Mucosa of descending colon (tissue), 3 donors: ENCODE measurements around the gene PHF2. TPM values are rescaled to one million over a fixed set of nuclear protein-coding genes. Genes with fewer than 3 reads are reported as not detected.

ENCODE experiments used
- ATAC-seq: fragments of 200-7000 bp; cut with Tn5 transposase; one replicate; pipeline ENCODE4 v1.9.1; 2020; ENCODE audit warnings: mild to moderate bottlenecking, moderate library complexity
- DNase-seq, 3 donors: peaks; one replicate each; pipeline ENCODE4 v3.0.0-alpha.2; 2020
- H3K36me3 ChIP-seq: fragments of 200-600 bp; one replicate; pipeline ENCODE4 v1.8.0; 2021; ENCODE audit warnings: low read depth, mild to moderate bottlenecking
- H3K4me1 ChIP-seq: fragments of 200-600 bp; one replicate; pipeline ENCODE4 v1.8.0; 2021; ENCODE audit warnings: low read depth, mild to moderate bottlenecking
- H3K4me3 ChIP-seq: fragments of 200-600 bp; one replicate; pipeline ENCODE4 v1.8.0; 2021; ENCODE audit warnings: mild to moderate bottlenecking
- H3K9me3 ChIP-seq: fragments of 200-600 bp; one replicate; pipeline ENCODE4 v1.8.0; 2021; ENCODE audit warnings: mild to moderate bottlenecking
- intact Hi-C, 2 donors: fragments of 100-400 bp; cut with DNase I in 1 of 2; cut with micrococcal nuclease in 1 of 2; formaldehyde crosslinking; loops; one replicate each; pipeline versions ENCODE4 v1.11.0 to v1.11.1; 2022; cut with DNase I, micrococcal nuclease
- total RNA-seq, 3 donors: library from RNA; stranded (reverse); fragmentation: NEBNext Ultra II Directional in 2 of 3; extraction: Animal tissue kit (Norgen Biotek cat#: 25700) in 2 of 3; gene quantifications; one replicate each; pipeline versions ENCODE4 v1.2.1 to v1.2.4, GENCODE V29; 2021 to 2023
- TF ChIP-seq, protein P1 (sequence below): fragments of 200-600 bp; IDR thresholded peaks from one replicate; pipeline ENCODE4 v1.8.0; 2022; ENCODE audit warnings: antibody characterized with exemption, mild to moderate bottlenecking
- donor health status: DM: no; HTN: no; CAD: no; lungs with moderate emphysema.
- donor health status: DM: no; HTN: no; CAD: no.
- donor health status: DM: no; HTN: yes; CAD: no.

Gene PHF2
- total RNA-seq, 3 donors from 2014 or later, result 19.1 to 42.9 (median 21.7) TPM

DNA sequence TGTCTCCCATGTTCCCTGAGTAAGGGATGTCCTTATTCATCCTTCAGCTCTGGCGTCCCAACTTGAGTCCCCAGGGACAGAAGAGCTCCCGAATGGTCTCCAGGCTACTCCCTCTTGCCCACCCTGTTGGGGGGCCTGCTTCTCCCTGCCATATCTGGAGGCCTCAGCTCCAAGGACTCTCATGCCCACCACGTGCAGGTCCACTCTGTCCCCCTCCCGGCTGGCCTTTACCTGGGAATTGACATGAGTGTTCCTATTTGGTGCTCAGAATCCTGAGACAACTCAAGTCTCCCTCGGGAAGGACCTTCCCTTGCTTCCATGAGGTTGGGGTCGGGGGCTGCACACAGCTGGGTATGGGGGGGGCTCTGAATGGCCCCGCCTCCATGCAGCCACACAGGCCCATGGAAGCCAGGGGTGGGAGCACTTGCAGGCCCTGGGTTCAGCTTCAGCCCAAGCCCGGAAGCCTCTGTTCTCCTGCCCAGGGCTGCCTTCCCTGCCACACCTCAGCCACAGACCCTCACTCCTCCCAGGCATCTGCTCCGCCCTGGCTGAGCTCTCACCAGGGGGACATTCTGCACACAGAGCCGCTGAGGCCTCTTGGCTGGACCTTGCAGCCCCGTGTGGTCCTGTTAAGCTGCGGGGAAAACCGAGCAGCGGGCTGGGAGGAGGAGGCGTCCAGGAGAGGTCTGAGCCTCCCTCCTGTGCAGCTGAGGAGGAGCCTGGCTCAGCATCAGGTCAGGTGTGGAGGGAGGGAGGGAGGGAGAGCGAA lies 121.9 kb downstream of the PHF2 start:
- DNase-seq, result no peak
- TF ChIP-seq, protein P1, sequence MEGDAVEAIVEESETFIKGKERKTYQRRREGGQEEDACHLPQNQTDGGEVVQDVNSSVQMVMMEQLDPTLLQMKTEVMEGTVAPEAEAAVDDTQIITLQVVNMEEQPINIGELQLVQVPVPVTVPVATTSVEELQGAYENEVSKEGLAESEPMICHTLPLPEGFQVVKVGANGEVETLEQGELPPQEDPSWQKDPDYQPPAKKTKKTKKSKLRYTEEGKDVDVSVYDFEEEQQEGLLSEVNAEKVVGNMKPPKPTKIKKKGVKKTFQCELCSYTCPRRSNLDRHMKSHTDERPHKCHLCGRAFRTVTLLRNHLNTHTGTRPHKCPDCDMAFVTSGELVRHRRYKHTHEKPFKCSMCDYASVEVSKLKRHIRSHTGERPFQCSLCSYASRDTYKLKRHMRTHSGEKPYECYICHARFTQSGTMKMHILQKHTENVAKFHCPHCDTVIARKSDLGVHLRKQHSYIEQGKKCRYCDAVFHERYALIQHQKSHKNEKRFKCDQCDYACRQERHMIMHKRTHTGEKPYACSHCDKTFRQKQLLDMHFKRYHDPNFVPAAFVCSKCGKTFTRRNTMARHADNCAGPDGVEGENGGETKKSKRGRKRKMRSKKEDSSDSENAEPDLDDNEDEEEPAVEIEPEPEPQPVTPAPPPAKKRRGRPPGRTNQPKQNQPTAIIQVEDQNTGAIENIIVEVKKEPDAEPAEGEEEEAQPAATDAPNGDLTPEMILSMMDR, result no peak

GRCh38 chr9:93699650-93700049 lies 123.3 kb downstream of the PHF2 start:
- intact Hi-C loops, result no loop called here
- no peak overlapping the region for H3K4me3 ChIP-seq
- no peaks in the 10 kb centered on the region for H3K36me3 ChIP-seq
- TF ChIP-seq, protein P1, result no peak
- no peaks in the 10 kb centered on the region for H3K9me3 ChIP-seq
- no peak for ATAC-seq
- H3K4me1 ChIP-seq, result no peaks in the 10 kb centered on the region
- DNase-seq, result no peak

More for the DNA sequence above, 121.9 kb downstream of the PHF2 start:
- intact Hi-C loops, result no loop called here
- no peaks in the 10 kb centered on the region for H3K9me3 ChIP-seq
- no peaks in the 10 kb centered on the region for H3K4me1 ChIP-seq
- no peaks in the 10 kb centered on the region for H3K36me3 ChIP-seq
- H3K4me3 ChIP-seq, result no peak overlapping the region
- no peak for ATAC-seq

- ATAC-seq (no peak), DNase-seq (no peak)
- TF ChIP-seq, protein P1, result no peak
- Histone ChIP-seq H3K4me3 (no peak overlapping the region), H3K9me3 (no peaks in the 10 kb centered on the region), H3K36me3 (no peaks in the 10 kb centered on the region), H3K4me1 (no peaks in the 10 kb centered on the region)
- intact Hi-C loops, result no loop called here
These were observed 125.3 kb downstream of the PHF2 start for GRCh38 chr9:93701494-93702218.

- DNase-seq (no peak), ATAC-seq (no peak)
- TF ChIP-seq, protein P1, result no peak
- Histone ChIP-seq H3K4me3 (no peak overlapping the region), H3K4me1 (no peaks in the 10 kb centered on the region), H3K36me3 (no peaks in the 10 kb centered on the region), H3K9me3 (no peaks in the 10 kb centered on the region)
- intact Hi-C loops, result no loop called here
These were observed 125.9 kb downstream of the PHF2 start for GRCh38 chr9:93702261-93702660.

DNA sequence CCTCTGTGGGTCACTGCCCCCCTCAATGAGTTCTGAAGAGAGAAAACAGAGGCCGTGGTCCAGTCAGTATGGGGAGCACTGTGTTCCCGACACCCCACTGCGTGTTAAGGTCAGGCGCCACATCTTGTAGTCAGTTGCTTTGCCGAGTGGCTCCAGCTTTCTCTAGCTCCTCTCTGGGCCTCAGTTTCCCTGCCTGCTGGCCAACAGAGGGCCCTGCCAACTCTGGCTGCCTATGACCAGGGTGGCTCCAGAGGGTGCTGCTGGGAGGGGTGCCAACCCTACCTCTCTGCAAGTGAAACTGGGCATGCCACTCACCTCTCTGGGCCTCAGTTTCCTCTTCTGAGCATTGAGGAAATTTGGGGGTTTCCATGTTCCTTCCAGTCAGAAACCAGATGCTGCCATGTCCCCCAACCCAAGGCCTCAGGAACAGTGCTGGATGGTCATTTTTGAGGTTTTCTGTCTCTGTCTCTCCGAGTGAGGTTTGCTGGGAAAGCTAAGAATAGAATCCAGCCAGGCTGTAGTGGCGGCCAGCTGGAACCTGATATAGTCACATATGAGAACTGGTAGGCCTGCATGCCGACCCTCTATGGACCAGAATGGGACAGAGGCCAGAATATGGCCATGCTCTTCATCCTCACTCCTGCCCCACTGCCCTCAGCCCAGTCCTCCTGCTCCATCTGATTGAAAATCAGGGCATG lies 132.1 kb downstream of the PHF2 start:
- TF ChIP-seq, protein P1, result no peak
- no peak for ATAC-seq
- Histone ChIP-seq H3K4me1 (no peaks in the 10 kb centered on the region), H3K36me3 (no peaks in the 10 kb centered on the region), H3K9me3 (no peaks in the 10 kb centered on the region), H3K4me3 (no peak overlapping the region)
- no peak for DNase-seq
- intact Hi-C loops, result no loop called here
